Ovary (tissue), 3 donors: ENCODE results near the gene COL23A1.

Experiments used
- CTCF ChIP-seq, 3 donors: fragments of 450-650 bp in 2 of 3; fragments of 200-600 bp in 1 of 3; IDR thresholded peaks; one replicate each; pipeline versions ENCODE4 v1.5.1 to v1.8.0; 2016 to 2022; ENCODE audit warnings: antibody characterized with exemption in 3 of 3, mild to moderate bottlenecking in 1 of 3
- POLR2A ChIP-seq: fragments of 450-650 bp; IDR thresholded peaks from one replicate; pipeline ENCODE4 v1.6.1; 2017; ENCODE audit warnings: antibody characterized with exemption, mild to moderate bottlenecking, moderate library complexity
- donor health status: DM: no; HTN: no; CAD: no.

GRCh38 chr5:178602752-178603151, 12.6 kb upstream of the COL23A1 start:
- TF ChIP-seq CTCF (IDR thresholded peaks at IDR 0.05) (no peak), POLR2A (no peak)
